Upper lobe of right lung (tissue), 1 donor: ENCODE results near the gene CNPY1. TPM values are rescaled to one million over a fixed set of nuclear protein-coding genes. Genes with fewer than 3 reads are reported as not detected.

Source experiments
- ATAC-seq: fragments of 200-7000 bp; cut with Tn5 transposase; one replicate; pipeline ENCODE4 v1.9.1; 2020; ENCODE audit warnings: mild to moderate bottlenecking, moderate library complexity
- DNase-seq: peaks from one replicate; pipeline ENCODE4 v3.0.0-alpha.2; 2020
- H3K27ac ChIP-seq: fragments of 200-600 bp; one replicate; pipeline ENCODE4 v1.8.0; 2022
- H3K27me3 ChIP-seq: fragments of 200-600 bp; one replicate; pipeline ENCODE4 v1.8.0; 2022; ENCODE audit warnings: mild to moderate bottlenecking
- H3K36me3 ChIP-seq: fragments of 200-600 bp; one replicate; pipeline ENCODE4 v1.8.0; 2022
- H3K4me1 ChIP-seq: fragments of 200-600 bp; one replicate; pipeline ENCODE4 v1.8.0; 2022
- H3K4me3 ChIP-seq: fragments of 200-600 bp; one replicate; pipeline ENCODE4 v1.8.0; 2022; ENCODE audit warnings: mild to moderate bottlenecking
- H3K9me3 ChIP-seq: fragments of 200-600 bp; one replicate; pipeline ENCODE4 v1.8.0; 2022
- CTCF ChIP-seq: fragments of 200-600 bp; IDR thresholded peaks from one replicate; pipeline ENCODE4 v1.8.0; 2022; ENCODE audit warnings: antibody characterized with exemption
- intact Hi-C: fragments of 100-400 bp; cut with DNase I; formaldehyde crosslinking; loops from one replicate; pipeline ENCODE4 v1.11.0; 2022
- total RNA-seq: library from RNA; stranded (reverse); fragmentation: NEBNext Ultra II Directional; extraction: Animal tissue kit (Norgen Biotek cat#: 25700); gene quantifications from one replicate; pipeline ENCODE4 v1.2.1, GENCODE V29; 2021
- donor health status: DM: no; HTN: yes; CAD: no; lungs with severe emphysema.

Gene CNPY1
- total RNA-seq, 1 donor from 2014 or later: not detected

- no peak for ATAC-seq
- no peak overlapping the region for H3K27ac ChIP-seq
- peak; percentile 48 for DNase-seq
- no peak for TF ChIP-seq CTCF
- intact Hi-C loops: no loop called here
- H3K9me3 ChIP-seq: no peaks in the 10 kb centered on the region
- H3K27me3 ChIP-seq: no peaks in the 10 kb centered on the region
- no peaks in the 10 kb centered on the region for H3K36me3 ChIP-seq
- H3K4me1 ChIP-seq: no peaks in the 10 kb centered on the region
- no peak overlapping the region for H3K4me3 ChIP-seq
Observed at GRCh38 chr7:155581107-155581830, 34.9 kb upstream of the CNPY1 start.

DNA sequence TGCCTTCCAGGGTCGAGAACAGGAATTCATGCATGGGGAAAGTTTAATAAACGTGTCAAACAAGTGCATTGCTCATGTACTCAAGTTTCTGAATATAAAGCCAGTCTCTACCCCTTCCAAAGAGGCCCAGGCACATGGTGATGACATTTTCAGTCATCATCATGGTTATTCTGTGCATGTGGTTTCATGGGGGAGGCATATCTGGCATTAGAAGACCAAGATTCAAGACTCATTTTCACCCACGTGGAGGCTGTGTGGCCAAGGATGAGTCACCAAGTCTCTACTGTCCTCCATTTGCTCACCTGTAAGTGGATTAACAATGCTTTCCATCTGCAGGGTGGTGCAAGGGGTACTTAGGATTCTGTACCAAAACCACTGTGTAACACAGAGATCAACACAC lies 34.0 kb upstream of the CNPY1 start:
- no peaks in the 10 kb centered on the region for H3K4me1 ChIP-seq
- H3K9me3 ChIP-seq: no peaks in the 10 kb centered on the region
- no peak overlapping the region for H3K4me3 ChIP-seq
- no peaks in the 10 kb centered on the region for H3K36me3 ChIP-seq
- ATAC-seq (no peak), DNase-seq (no peak)
- intact Hi-C loops: no loop called here
- TF ChIP-seq CTCF: no peak
- H3K27ac ChIP-seq: no peak overlapping the region
- H3K27me3 ChIP-seq: no peaks in the 10 kb centered on the region

GRCh38 chr7:155579565-155579964 lies 33.2 kb upstream of the CNPY1 start:
- no peak overlapping the region for H3K4me3 ChIP-seq
- ATAC-seq (no peak), DNase-seq (peak; percentile 47)
- H3K4me1 ChIP-seq: no peaks in the 10 kb centered on the region
- H3K27me3 ChIP-seq: no peaks in the 10 kb centered on the region
- intact Hi-C loops: no loop called here
- H3K36me3 ChIP-seq: no peaks in the 10 kb centered on the region
- no peaks in the 10 kb centered on the region for H3K9me3 ChIP-seq
- no peak for TF ChIP-seq CTCF
- no peak overlapping the region for H3K27ac ChIP-seq

DNA sequence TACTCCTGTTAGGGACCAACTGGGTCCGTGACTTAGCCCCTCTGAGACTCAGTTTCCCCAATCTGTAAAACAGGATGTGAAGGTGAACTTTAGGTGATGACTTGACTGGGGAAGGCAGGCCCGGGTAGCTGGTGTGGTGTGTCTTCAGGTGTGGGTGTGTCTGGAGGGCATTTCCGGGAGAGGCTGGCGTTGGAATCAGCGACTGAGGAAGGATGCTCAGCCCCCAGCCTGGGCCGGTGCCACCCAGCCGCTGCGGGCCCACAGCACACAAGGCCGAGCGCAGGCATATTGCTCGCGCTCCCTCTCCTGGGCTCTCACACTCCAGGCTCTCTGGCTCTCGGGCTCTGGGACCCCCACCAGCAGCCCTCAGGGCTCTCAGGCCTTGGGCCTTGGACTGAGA lies 31.7 kb upstream of the CNPY1 start:
- no peak for TF ChIP-seq CTCF
- no peaks in the 10 kb centered on the region for H3K36me3 ChIP-seq
- H3K27me3 ChIP-seq: no peaks in the 10 kb centered on the region
- intact Hi-C loops: no loop called here
- no peak overlapping the region for H3K27ac ChIP-seq
- no peaks in the 10 kb centered on the region for H3K9me3 ChIP-seq
- no peaks in the 10 kb centered on the region for H3K4me1 ChIP-seq
- H3K4me3 ChIP-seq: no peak overlapping the region
- DNase-seq: peak; percentile 37
- ATAC-seq: no peak

DNA sequence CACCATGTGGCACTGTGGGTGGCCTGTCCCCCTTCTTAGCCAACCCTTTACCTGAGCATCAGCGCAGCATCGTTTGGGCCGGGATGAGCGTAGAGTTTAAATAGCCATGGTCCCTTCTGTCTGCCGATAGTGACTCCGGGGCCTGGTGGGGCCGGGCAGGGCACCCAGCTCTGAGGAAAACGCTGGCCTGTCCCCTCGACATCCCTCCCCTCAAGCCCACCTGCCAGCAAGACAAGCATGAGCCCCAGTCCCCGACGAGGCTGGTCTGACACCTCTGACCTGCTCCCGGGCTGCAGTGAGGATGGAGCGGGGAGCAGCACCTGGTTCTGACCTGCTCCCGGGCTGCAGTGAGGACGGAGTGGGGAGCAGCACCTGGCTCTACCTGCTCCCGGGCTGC lies 31.1 kb upstream of the CNPY1 start:
- ATAC-seq (no peak), DNase-seq (peak; percentile 57)
- Histone ChIP-seq H3K4me3 (no peak overlapping the region), H3K4me1 (no peaks in the 10 kb centered on the region), H3K27me3 (no peaks in the 10 kb centered on the region), H3K36me3 (no peaks in the 10 kb centered on the region), H3K27ac (no peak overlapping the region), H3K9me3 (no peaks in the 10 kb centered on the region)
- intact Hi-C loops: no loop called here
- no peak for TF ChIP-seq CTCF
